GM04504 (cell line): Measurements from ENCODE around the gene PPP2R5D.

Source experiments
- DNase-seq: peaks from one replicate; pipeline ENCODE4 v3.0.0-alpha.2; 2012; ENCODE audit warnings: low read depth

Gene PPP2R5D

DNA sequence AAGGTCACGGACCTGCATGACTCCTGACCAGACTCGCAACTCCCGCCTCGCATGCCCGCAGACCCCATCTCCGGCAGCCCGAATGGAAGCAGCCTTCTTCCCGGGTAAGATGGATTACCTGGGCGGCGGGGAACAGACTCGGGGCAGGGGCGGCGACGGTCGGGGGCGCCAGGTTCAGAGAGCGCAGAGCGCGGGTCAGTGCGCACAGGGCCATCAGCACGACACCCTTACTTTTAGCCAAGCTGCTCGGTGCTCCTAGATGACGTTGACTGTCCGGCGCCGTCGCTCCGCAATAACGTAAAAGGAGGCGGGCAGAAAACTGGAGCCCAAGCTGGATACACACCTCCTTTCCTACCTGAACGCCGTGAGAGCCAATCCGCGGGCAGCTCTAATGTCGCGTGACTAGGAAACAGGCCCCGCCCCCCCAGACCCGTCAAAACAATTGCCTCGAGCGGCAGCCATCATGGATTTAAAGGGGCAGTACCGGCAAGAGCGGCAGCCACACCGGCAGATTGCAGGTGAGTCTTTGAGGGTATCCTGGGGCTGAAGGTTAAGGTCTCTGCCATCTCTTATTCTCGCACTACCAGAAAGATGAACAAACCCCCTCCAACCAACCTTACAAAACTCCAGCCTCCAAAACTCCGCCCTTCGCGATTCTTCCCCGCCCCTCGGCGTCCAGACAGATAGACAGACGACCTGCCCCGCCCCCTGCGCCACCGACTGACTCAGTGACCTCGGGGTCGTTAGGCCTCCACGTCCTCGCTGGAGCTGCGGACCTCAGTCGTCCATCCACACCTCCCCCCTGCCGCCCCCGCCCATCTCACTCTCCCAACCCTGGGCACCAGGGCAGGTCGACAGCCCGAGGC lies 75.0 kb downstream of the PPP2R5D start, which contains the start of the genes KLC4 and MRPL2:
TSS of gene KLC4 (plus strand) at position 464 of the 866 bp plus-strand sequence. CDS start 1,705 bp downstream, outside the sequence.
TSS of gene MRPL2 (minus strand) at position 267 of the 866 bp plus-strand sequence. CDS start at position 214, 53 bp downstream.
- peak; percentile 98 for DNase-seq

DNA sequence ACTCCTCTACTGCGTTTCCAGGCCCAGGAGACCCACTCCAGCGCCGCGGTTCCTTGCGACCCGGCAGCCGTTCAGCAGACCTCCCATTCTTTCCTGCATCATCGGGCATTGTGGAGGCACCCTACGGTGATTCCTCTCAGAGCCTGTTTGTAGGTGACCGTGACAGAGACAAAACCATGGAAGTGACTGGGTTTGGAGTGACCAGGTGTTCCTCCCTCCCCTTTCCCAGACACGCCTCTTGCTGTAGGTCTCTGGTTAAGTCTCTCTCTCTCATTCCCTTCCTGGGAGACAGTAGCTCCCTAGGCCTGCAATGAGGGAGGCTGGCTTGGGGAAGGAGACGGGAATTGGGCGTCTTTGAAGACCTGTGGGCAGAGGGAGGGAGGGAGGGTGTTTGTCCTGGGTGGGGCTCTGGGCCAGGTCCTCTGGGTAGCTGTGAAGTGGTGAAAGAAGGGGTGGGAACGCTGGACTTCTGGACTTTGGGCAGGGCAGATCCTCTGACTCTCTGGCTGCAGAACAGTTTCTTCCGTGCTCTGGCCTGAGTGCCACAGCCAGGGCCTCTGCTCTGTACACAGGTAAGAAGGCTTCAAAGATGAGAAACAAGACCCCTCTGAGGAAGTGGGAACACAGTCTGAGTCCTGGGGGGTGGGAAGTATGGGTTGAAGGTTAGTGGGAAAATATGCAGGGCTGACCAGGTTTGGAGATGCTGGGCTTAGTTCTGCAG lies 75.8 kb downstream of the PPP2R5D start:
- DNase-seq: no peak

DNA sequence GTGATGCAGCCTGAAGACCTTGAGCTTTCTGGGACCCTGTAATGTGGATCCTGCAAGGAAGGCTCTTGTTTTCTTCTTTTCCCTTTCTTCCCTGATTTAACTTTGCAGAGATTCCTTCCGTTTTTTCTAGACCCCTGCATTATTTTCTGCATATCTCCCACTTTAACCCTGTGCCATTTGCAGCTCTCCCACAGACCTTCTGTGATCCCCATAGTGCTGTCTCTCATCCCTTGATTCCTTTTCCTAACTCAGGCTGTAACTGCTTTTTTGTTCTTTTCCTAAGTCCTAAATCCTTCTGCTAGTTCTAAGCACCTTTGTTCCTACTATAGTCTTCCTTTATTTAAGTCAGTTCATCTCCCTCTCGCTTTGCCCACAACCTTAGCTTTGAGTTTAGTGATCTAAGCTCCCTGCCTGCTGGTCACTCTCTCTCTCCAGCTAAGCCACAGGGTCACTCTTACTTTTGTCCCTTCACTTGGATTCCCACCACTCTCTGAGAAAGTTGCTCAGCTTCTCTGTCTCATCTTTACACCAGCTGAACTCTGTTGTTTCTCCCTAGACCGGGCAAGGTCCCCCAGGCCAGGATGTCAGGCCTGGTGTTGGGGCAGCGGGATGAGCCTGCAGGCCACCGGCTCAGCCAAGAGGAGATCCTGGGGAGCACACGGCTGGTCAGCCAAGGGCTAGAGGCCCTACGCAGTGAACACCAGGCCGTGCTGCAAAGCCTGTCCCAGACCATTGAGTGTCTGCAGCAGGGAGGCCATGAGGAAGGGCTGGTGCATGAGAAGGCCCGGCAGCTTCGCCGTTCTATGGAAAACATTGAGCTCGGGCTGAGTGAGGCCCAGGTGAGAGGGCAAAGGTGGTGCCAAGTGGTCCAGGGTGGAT lies 76.6 kb downstream of the PPP2R5D start:
- DNase-seq: no peak

DNA sequence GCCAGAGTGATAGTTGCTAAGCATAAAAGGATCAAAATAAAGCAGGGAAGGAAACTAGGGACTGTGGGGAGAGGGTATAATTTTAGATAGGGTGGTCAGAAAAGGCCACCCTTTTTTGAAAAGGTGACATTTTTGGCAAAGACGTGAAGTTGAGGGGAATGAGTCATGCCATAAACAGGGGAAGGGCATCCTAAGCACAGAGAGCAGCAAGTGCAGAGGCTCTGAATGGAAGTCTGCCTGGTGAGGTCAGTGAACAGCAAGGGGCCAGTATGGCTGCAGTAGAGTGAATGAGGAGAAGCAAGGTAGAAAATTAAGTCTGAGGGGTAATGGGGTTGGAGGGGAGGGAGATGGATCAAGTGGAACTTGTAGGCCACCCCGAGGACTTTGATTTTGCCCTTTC lies 77.5 kb downstream of the PPP2R5D start:
- no peak for DNase-seq
